GM12865 (cell line): ENCODE data around the gene KIF2C.
A peak's percentile ranks its signal among the peaks of the same experiment; 100 is the strongest.
"Not testable (repeated sequence)": the region's sequence is repeated elsewhere in the genome, so short reads cannot be mapped to it uniquely, and the experiment has no call there.

ENCODE experiments used
- DNase-seq: peaks from one replicate; pipeline ENCODE4 v3.0.0; 2010; ENCODE audit warnings: low read depth
- H3K4me3 ChIP-seq: 2 replicates; pipeline ENCODE4 v1.5.1; 2011; ENCODE audit warnings: mild to moderate bottlenecking, low read depth, low read length, control low read depth
- CTCF ChIP-seq: IDR thresholded peaks from 2 replicates; pipeline ENCODE4 v1.5.1; 2011; ENCODE audit warnings: low read length, control low read depth, low read depth, inconsistent platforms; ENCODE audit not compliant: insufficient read depth; ENCODE audit errors: missing control alignments

The KIF2C gene

GRCh38 chr1:44760876-44761275 lies 21.2 kb downstream of the KIF2C start:
- no peak for TF ChIP-seq CTCF
- H3K4me3 ChIP-seq: no peak overlapping the region
- DNase-seq: no peak

GRCh38 chr1:44766421-44766820 lies 26.8 kb downstream of the KIF2C start:
- DNase-seq, H3K4me3 ChIP-seq: not testable (repeated sequence)

GRCh38 chr1:44775078-44775929 lies 35.7 kb downstream of the KIF2C start, which contains the start of gene RPS8:
RPS8 (plus strand) TSS chr1:44775540; CDS start chr1:44775597, 57 bp downstream.
- no peak for TF ChIP-seq CTCF
- H3K4me3 ChIP-seq: peak within 1 kb of the TSS; percentile 80
- peak; percentile 95 for DNase-seq

GRCh38 chr1:44775930-44776729 lies 36.5 kb downstream of the KIF2C start:
- peak; percentile 53 for DNase-seq
- H3K4me3 ChIP-seq: peak overlapping the region; percentile 80
- TF ChIP-seq CTCF: no peak

GRCh38 chr1:44776730-44777068 lies 37.1 kb downstream of the KIF2C start:
- H3K4me3 ChIP-seq: peak overlapping the region; percentile 80
- TF ChIP-seq CTCF: no peak
- no peak for DNase-seq

GRCh38 chr1:44777547-44777946 lies 37.9 kb downstream of the KIF2C start:
- DNase-seq: no peak
- H3K4me3 ChIP-seq: peak overlapping the region; percentile 80
- no peak for TF ChIP-seq CTCF

GRCh38 chr1:44777969-44778635 lies 38.5 kb downstream of the KIF2C start:
- no peak for DNase-seq
- TF ChIP-seq CTCF: no peak
- H3K4me3 ChIP-seq: peak overlapping the region; percentile 80
